H9 (cell line): ENCODE data around the gene NTRK3. TPM values are rescaled to one million over a fixed set of nuclear protein-coding genes. Genes with fewer than 3 reads are reported as not detected.

Source experiments
- DNase-seq: peaks from one replicate; pipeline ENCODE4 v3.0.0-alpha.2; 2017
- H2AFZ ChIP-seq: one replicate; pipeline ENCODE4 v1.6.1; 2013; ENCODE audit warnings: mild to moderate bottlenecking, low read length, control low read depth, moderate library complexity
- H2AK5ac ChIP-seq: 2 replicates; pipeline ENCODE4 v1.6.1; 2013; ENCODE audit warnings: low read length, control low read depth, mixed read lengths; ENCODE audit not compliant: insufficient read length
- H2BK120ac ChIP-seq: one replicate; pipeline ENCODE4 v1.6.1; 2013; ENCODE audit warnings: low read depth, mild to moderate bottlenecking, low read length, control low read depth, inconsistent platforms; ENCODE audit not compliant: poor library complexity, severe bottlenecking
- H2BK12ac ChIP-seq: 2 replicates; pipeline ENCODE4 v1.6.1; 2013; ENCODE audit warnings: low read length, control low read depth, mixed read lengths, low read depth; ENCODE audit not compliant: insufficient read length
- H2BK15ac ChIP-seq: 2 replicates; pipeline ENCODE4 v1.6.1; 2013; ENCODE audit warnings: low read depth, low read length, control low read depth
- H2BK20ac ChIP-seq: one replicate; pipeline ENCODE4 v1.6.1; 2013; ENCODE audit warnings: low read depth, mild to moderate bottlenecking, low read length, control low read depth, inconsistent platforms; ENCODE audit not compliant: poor library complexity, severe bottlenecking
- H2BK5ac ChIP-seq: 2 replicates; pipeline ENCODE4 v1.6.1; 2013; ENCODE audit warnings: low read length, control low read depth, mixed read lengths; ENCODE audit not compliant: insufficient read length
- H3K14ac ChIP-seq: 2 replicates; pipeline ENCODE4 v1.6.1; 2013; ENCODE audit warnings: low read length, control low read depth; ENCODE audit not compliant: insufficient read depth
- H3K18ac ChIP-seq: 2 replicates; pipeline ENCODE4 v1.6.1; 2013; ENCODE audit warnings: low read depth, mild to moderate bottlenecking, mixed read lengths, low read length, control low read depth; ENCODE audit not compliant: insufficient read length
- H3K23ac ChIP-seq: 2 replicates; pipeline ENCODE4 v1.6.1; 2013; ENCODE audit warnings: low read length, control low read depth, mixed read lengths, low read depth; ENCODE audit not compliant: insufficient read length
- H3K23me2 ChIP-seq: 2 replicates; pipeline ENCODE4 v1.6.1; 2013; ENCODE audit warnings: low read depth, mild to moderate bottlenecking, mixed read lengths, low read length, control low read depth; ENCODE audit not compliant: insufficient read length, poor library complexity, severe bottlenecking
- H3K27ac ChIP-seq: 2 replicates; pipeline ENCODE4 v1.5.1; 2013; ENCODE audit warnings: low read length, control low read depth, mixed read lengths, low read depth; ENCODE audit not compliant: insufficient read length
- H3K27me3 ChIP-seq: 2 replicates; pipeline ENCODE4 v1.6.1; 2013; ENCODE audit warnings: low read length, control low read depth, inconsistent platforms; ENCODE audit not compliant: insufficient read depth
- H3K4ac ChIP-seq: 2 replicates; pipeline ENCODE4 v1.6.1; 2013; ENCODE audit warnings: low read depth, mild to moderate bottlenecking, control low read depth, inconsistent platforms, low read length, moderate library complexity
- H3K4me1 ChIP-seq: 2 replicates; pipeline ENCODE4 v1.6.1; 2013; ENCODE audit warnings: low read length, control low read depth, inconsistent platforms; ENCODE audit not compliant: insufficient read depth
- H3K4me2 ChIP-seq: 2 replicates; pipeline ENCODE4 v1.6.1; 2013; ENCODE audit warnings: low read length, control low read depth, mixed read lengths; ENCODE audit not compliant: insufficient read length, insufficient read depth
- H3K56ac ChIP-seq: 2 replicates; pipeline ENCODE4 v1.6.1; 2013; ENCODE audit warnings: low read depth, mild to moderate bottlenecking, mixed read lengths, low read length, control low read depth; ENCODE audit not compliant: insufficient read length
- H3K79me1 ChIP-seq: 2 replicates; pipeline ENCODE4 v1.6.1; 2013; ENCODE audit warnings: low read depth, mild to moderate bottlenecking, moderate library complexity, low read length, control low read depth, inconsistent platforms; ENCODE audit not compliant: insufficient read depth, poor library complexity, severe bottlenecking
- H3K79me2 ChIP-seq: 2 replicates; pipeline ENCODE4 v1.6.1; 2013; ENCODE audit warnings: low read length, control low read depth, inconsistent platforms; ENCODE audit not compliant: insufficient read depth
- H3K9ac ChIP-seq: 2 replicates; pipeline ENCODE4 v1.6.1; 2013; ENCODE audit warnings: low read length, control low read depth, mixed read lengths; ENCODE audit not compliant: insufficient read length; ENCODE audit errors: extremely low read depth
- H3K9me3 ChIP-seq: one replicate; pipeline ENCODE4 v1.6.1; 2013; ENCODE audit warnings: low read depth, low read length, inconsistent platforms; ENCODE audit not compliant: control insufficient read depth
- H3T11ph ChIP-seq: one replicate; pipeline ENCODE4 v1.6.1; 2013; ENCODE audit warnings: mild to moderate bottlenecking, low read length, control low read depth, inconsistent platforms
- H4K20me1 ChIP-seq: one replicate; pipeline ENCODE4 v1.6.1; 2013; ENCODE audit not compliant: control insufficient read depth, insufficient read length, insufficient read depth
- H4K5ac ChIP-seq: 2 replicates; pipeline ENCODE4 v1.6.1; 2013; ENCODE audit warnings: low read depth, mild to moderate bottlenecking, mixed read lengths, low read length, control low read depth; ENCODE audit not compliant: insufficient read length
- H4K8ac ChIP-seq: replicated peaks from 2 replicates; pipeline ENCODE4 v1.6.1; 2013; ENCODE audit warnings: low read length, control low read depth, mixed read lengths, low read depth; ENCODE audit not compliant: insufficient read length
- H4K91ac ChIP-seq: 2 replicates; pipeline ENCODE4 v1.6.1; 2013; ENCODE audit warnings: low read depth, mild to moderate bottlenecking, moderate library complexity, mixed read lengths, low read length, control low read depth; ENCODE audit not compliant: insufficient read length
- H3K27ac Mint-ChIP-seq, 3 experiments: 2 replicates in 2 of 3; 3 replicates in 1 of 3; pipeline ENCODE4 v1.8.0; 2020 to 2021; ENCODE audit warnings: mixed read lengths in 3 of 3, mild to moderate bottlenecking in 1 of 3, moderate library complexity in 1 of 3
- H3K27me3 Mint-ChIP-seq: 2 replicates; pipeline ENCODE4 v1.8.0; 2021; ENCODE audit warnings: low read depth, mild to moderate bottlenecking, moderate library complexity, mixed read lengths
- H3K36me3 Mint-ChIP-seq, 3 experiments: 2 replicates in 2 of 3; 3 replicates in 1 of 3; pipeline ENCODE4 v1.8.0; 2020 to 2021; ENCODE audit warnings: low read depth in 3 of 3, mixed read lengths in 3 of 3; ENCODE audit not compliant: insufficient read depth in 1 of 3
- H3K4me1 Mint-ChIP-seq, 2 experiments: 2 replicates each; pipeline ENCODE4 v1.8.0; 2020; ENCODE audit warnings: mixed read lengths in 2 of 2
- H3K4me3 Mint-ChIP-seq, 2 experiments: 2 replicates in 1 of 2; 3 replicates in 1 of 2; pipeline ENCODE4 v1.8.0; 2020 to 2021; ENCODE audit warnings: mild to moderate bottlenecking in 2 of 2, mixed read lengths in 2 of 2, moderate library complexity in 1 of 2
- H3K9me3 Mint-ChIP-seq, 2 experiments: 2 replicates in 1 of 2; 3 replicates in 1 of 2; pipeline ENCODE4 v1.8.0; 2020; ENCODE audit warnings: mild to moderate bottlenecking in 2 of 2, mixed read lengths in 2 of 2, moderate library complexity in 1 of 2
- CTCF ChIP-seq: fragments of 200-600 bp; sonication (generic); conservative IDR thresholded peaks from 3 replicates; pipeline ENCODE4 v1.8.0; 2021; ENCODE audit warnings: antibody characterized with exemption, mild to moderate bottlenecking
- WGBS: extraction: QIAGEN DNeasy Blood & Tissue Kit; methylation state at CpG from one replicate; pipeline ENCODE4 v1.1.7; 2013; ENCODE audit warnings: missing lambda C conversion rate, low lambda C conversion rate, mixed read lengths; ENCODE audit not compliant: insufficient read length; ENCODE audit errors: extremely low coverage; 5-methylcytosine and 5-hydroxymethylcytosine counted together
- total RNA-seq: library from RNA; stranded (reverse); gene quantifications from 2 replicates; pipeline ENCODE4 v1.2.1, GENCODE V29; 2021

NTRK3 gene
- total RNA-seq, 1 experiment from 2014 or later, result 2.5 TPM

GRCh38 chr15:88071141-88071540, 185.4 kb downstream of the NTRK3 start:
- Histone ChIP-seq H3K4ac (no peak overlapping the region), H2AK5ac (no peak overlapping the region), H3K4me2 (no peak overlapping the region), H2BK15ac (no peak overlapping the region), H3K79me2 (no peaks in the 10 kb centered on the region), H3K9me3 (no peaks in the 10 kb centered on the region), H3K23me2 (no peaks in the 10 kb centered on the region), H4K91ac (no peak overlapping the region), H2AFZ (no peak overlapping the region), H2BK5ac (no peak overlapping the region), H4K20me1 (no peaks in the 10 kb centered on the region), H3K27ac (no peak overlapping the region), H3K23ac (no peak overlapping the region), H2BK20ac (no peak overlapping the region), H2BK120ac (no peak overlapping the region), H2BK12ac (no peak overlapping the region), H4K5ac (no peak overlapping the region), H3T11ph (no peak overlapping the region), H3K9ac (no peak overlapping the region), H3K18ac (no peak overlapping the region), H3K56ac (no peak overlapping the region), H3K27me3 (no peaks in the 10 kb centered on the region), H4K8ac (no peak overlapping the region), H3K79me1 (no peaks in the 10 kb centered on the region), H3K14ac (no peak overlapping the region), H3K4me1 (peaks cover 5% of the 10 kb centered on the region; the same call in 1 of the 2 replicates)
- Mint-ChIP-seq H3K27me3 (no peaks in the 10 kb centered on the region), H3K27ac (no peak overlapping the region; a peak in 2 of 7 replicates), H3K9me3 (no peaks in the 10 kb centered on the region), H3K4me3 (no peak overlapping the region), H3K36me3 (no peaks in the 10 kb centered on the region), H3K4me1 (peaks cover 43 to 55% of the 10 kb centered on the region in 2 experiments)
- no peak for DNase-seq
- TF ChIP-seq CTCF, result no peak
- WGBS, result no CpG with 5 or more reads among the region's 6 CpGs
